GM19043 (cell line): ENCODE data around the gene DSTN.

Experiments used
- ATAC-seq: cut with Tn5 transposase; IDR thresholded peaks from one replicate; pipeline ENCODE4 v1.9.1; 2021; ENCODE audit warnings: low read depth; ENCODE audit not compliant: unreplicated experiment

DSTN gene

DNA sequence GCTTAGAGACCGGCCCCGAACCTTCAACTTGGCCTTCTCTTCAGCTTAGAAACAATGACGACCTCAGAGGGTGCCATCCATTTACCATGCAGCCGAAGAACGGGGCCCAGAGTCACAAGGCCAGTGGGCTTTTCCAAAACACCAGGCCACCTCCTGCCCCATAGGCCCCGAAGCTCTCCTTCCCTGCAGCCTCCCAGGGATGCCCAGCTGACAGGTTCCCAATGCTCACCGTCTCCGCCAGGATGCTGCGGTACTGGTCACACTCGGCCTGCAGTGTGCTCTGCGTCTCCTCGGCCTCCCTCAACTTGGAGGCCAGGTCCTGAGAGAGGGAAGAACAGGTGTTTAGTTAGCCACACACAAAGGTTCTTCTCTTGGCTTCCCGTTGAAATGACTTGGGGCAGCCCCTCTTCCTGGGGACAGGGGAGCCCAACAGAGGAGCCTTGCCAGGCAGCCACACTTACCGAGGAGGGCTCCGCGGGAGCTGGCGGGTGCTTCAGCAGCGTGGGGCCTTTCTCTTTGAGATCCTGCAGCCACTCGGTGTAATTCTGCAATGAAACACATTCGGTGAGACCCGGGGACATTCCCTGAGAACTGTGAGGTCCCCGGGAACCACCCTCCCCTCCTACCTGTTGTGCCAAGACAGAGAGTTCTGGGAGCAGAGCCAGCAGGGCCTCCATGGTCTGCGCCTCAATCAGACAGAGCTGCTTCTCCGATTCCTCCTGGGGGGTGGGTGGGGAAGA is 51.5 kb downstream of the DSTN start:
- ATAC-seq: no peak

DNA sequence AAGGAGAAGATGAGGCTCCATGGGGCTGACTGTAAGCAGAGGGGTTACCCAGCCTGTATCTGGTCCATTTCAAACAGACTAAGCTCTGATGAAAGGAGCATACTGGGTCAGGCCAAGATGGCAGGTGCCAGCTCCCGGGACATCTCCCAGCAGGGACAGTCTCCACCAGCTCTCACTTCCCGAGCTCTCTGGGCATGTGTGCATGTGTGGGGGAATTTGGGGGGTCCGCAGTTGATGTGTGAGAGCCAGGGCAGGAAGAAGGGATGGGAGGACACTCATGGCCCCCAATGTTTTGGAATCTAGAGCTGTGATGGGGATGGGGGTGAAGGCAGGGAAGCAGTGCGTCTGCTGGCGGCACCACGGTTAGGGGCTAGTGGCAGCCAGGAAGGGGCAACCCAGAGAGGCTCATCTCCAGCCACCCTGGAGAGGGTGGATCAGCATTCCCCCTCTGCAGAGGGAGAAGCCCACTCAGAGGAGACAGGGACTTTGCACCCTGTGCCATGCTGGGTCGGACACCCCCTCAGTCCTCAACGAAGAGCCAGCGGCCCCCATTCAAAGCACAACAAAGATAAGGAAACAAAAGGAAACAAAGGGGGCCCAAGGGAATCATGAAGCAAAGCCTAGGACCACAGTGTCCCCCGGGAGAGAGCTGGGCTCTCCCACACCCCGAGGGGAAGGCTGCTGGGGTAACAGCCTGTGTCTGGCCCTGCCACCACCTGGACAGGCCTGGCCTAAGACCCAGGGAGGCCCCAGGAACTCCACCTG is 52.4 kb downstream of the DSTN start:
- no peak for ATAC-seq

DNA sequence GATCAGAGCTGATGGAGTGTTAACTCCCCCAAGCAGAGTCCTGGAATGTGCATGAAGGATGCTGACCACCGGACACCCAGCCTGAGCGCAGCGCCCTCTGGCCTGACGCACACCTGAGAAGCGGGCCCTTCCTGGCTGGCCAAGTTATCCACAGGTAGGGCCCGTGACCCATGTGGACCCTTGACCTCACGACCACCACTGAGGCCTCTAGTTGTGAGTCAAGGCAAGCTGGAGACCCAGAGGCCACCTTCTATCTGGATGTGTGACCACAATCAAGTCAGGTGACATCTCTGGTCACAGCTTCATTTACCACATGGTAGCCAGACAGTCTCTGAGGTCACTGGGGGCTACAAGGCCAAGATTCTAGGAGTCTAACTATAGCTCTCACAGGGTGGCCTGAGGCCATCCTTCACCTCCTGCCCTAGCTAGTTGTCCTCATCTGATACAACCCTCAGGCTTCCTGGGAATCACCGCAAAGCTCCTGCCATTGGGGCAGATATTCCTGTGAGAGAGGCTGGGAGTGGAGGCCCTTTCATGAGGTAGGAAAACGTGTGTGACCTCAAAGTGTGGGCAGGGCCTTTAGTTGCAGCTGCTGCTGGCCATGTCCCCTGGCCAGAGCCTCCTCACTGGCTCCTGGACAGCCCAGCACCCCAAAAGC is 53.1 kb downstream of the DSTN start:
- no peak for ATAC-seq

DNA sequence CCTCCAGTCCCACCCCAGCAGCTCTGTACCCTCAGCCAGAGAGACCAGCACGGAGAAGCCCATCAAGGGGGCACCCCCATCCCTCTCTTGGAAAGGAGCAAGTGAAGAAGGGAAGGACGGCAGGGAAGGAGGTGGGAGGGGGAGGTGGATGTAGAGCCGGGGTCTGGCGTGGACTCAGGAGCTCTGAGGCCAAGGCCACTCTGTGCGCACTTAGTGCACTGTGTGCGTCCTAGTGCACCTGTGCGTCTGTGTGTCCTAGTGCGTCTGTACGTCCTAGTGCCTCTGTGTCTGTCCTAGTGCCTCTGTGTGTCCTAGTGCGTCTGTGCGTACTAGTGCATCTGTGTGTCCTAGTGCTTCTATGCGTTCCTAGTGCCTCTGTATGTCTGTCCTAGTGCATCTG is 54.2 kb downstream of the DSTN start:
- ATAC-seq: no peak

DNA sequence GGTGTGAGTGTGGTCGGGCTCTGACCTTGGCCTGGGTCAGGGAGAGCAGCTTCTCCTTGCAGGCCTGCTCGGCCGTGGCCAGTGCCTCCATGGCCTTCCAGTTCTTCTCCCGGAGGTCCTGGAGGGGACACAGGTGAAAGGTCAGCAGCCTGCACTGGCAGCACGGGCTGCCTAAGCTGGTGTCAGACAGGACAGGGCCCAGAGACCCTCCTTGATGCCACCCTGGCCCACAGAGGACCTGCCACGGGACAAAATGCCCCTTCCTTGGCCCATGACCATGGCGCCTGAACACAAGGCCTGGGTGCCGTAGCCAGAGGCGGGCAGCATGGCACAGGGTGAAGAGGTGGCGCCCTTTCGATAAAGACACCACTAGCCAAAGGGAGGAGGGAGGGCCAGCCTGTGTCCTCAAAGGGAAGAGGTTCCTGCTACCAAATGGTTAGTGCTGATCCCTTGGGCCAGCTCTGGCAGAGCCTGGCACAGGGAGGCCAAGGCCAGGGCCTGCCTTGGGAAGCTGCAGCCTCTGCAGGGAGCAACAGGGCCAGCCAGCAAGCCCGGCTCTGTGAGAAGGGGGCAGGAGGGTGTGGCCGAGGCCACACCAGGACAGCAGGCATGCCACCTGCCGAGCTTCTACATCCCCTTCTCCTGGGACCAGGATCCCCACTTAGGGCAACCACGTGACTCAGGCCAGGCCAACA is 54.8 kb downstream of the DSTN start:
- ATAC-seq: no peak

DNA sequence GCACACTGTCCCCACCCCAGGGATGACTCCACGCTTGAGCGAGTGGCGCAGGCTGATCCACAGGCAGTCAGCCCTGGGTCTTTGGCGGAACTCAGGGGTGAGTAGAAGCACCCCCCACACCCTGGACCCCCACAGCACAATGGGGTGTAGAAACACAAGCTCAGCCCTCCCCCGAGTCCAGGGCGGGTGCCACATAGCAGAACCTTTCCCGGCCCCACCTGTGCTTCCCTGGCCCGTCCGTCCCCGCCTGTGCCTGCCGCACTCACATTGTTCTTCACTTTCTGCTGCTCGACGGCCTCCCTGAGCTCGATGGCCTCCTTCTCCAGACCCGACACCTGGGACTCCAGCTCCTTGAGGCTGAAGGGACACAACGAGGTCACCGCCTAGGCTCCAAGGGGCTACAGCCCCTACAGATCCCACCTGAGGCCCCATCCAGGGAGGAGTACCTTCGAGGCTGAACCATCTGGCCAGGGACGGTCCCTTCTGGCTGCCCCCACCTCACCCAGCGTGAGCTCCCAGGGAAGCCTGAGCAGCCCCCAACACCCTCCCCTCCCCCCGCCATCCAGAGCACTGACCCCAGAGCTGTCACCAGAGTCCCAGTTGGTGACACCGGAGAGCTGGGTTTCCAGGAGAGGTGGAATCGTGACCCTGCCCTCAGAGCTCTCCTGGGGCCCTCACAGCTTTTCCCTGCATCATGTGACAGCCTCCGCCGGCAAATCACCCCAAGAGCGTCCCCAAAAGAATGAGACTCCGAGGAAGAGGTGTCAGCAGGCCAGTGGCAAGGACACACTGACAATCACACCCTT is 55.6 kb downstream of the DSTN start:
- no peak for ATAC-seq

DNA sequence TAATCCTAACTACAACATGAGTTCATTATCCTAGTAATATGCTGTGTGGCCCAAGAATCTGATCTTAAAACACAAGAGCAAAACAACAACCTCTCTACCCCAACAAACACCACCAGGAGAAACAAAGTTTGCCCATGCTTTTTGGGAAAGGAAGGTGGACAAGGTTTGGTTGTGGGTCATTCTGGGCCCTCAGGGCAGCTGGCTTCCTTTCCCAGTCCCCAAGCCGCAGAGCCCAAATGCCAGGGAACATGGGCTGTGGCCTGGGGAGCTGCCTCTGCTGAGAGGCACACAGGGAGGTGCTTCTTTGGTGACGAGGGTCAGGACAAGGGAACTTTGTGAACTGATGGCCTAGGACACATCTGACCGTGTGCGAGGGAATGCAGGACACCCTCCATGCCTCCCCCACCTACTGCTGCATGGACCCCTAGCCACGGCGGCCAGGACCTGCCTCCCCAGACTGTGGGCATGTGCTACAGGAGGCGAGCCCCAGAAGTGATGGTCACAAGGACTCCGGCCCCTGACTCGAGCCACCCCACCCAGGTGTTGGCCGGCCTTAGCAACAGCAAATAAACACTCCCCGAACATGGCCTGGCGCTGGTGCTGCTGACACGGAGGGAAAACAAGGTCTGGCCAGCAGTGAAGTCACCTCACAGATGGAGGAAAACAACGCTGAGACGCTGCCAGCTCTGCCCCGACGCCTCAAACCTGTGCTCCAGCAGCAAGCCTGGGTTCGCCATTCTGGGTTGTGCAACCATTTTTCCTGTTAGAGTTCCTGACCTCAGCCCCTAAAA is 56.5 kb downstream of the DSTN start:
- ATAC-seq: no peak

DNA sequence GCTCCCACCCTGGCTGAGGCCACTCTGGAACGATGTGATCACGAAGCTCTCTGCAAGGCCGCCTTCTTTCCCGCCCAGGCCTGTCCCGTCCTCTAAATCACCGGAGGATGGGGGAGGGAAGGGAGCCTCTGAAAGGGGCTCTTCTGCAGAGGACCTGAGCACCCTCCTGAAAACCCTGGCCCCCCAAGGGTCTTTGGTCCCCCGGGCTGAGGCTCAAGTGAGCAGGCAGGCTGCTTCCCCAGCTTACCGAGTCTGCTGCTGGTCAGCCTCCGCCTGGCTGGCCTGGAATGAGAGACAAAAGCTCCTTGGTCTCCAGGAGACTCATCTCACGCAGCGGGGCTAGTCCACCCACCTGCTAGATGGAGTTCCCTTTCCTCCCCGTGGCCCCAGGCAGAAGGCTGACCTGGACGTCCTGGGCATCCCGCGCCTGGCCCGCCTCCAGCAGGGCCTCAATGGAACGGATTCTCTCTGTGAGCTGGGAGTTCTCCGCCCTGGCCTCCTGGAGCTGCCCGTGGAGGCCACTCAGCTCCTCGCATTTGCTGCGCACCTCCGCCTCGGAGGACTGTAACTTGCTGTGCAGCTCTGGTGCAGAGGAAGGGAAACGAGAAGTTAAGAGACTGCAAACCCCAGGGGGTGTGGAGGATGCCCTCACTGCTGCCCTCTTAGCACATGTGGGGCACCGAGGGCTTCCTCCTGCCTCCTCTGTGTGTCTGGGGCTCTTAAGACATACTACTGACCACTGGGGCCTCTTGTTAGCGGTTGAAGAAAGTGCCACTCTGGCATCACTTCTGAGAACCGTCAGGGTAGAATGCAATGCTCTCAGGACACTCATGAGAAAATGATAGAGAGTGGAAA is 57.5 kb downstream of the DSTN start:
- ATAC-seq: no peak

DNA sequence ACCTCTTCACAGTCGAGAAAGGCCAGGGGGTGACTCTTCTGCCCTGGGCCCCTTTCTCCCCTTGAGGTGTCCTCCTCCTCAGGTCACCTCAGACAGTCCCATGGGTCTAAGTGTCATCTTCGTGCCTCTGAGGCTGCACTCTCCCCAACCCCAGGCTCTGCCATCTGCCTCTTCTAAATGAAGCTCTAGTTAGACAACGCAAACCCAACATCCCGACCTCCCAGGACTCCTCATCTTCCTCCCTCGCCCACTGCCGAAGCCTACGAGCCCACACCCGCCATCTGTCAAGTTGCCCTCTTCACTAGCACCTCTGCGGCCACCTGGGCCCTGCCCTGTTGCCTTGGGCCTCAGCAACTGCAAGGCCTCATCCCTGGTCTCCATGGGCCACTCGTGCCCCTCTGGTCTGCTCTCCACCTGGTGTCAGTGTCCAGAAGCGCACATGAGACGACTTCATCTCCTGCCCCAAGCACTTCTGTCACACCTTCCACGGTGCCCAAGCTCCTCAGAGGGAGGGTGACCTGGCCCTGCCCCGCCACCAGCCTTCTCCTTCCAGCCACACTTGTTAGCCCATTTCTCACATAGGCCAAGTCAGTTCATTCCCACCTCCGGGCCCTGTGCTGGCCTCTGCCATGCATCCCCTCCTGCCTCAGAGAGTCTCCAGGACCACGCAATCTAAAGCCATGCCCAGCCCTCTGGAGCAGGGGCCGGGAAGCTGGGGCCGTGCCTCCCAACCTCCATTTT is 58.4 kb downstream of the DSTN start:
- ATAC-seq: no peak

DNA sequence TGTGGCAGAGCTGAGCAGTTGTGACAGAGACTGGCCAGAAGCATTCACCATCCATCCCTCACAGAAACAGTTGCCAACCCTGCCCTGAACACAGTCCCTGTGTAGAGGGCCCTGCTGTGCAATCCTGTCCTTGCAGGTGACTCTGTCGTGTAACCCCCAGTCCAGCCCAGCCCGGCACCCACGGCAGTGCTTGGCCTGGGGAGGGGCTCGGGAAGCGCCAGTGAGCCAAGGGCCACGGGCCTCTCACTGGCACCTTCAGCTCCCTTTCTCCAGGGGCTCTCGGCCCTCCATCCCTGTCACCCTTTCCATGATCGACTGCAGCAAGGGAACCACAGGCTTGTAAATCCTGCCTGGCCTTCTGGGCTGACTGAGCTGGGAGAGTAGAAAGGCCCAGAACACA is 59.1 kb downstream of the DSTN start:
- no peak for ATAC-seq

DNA sequence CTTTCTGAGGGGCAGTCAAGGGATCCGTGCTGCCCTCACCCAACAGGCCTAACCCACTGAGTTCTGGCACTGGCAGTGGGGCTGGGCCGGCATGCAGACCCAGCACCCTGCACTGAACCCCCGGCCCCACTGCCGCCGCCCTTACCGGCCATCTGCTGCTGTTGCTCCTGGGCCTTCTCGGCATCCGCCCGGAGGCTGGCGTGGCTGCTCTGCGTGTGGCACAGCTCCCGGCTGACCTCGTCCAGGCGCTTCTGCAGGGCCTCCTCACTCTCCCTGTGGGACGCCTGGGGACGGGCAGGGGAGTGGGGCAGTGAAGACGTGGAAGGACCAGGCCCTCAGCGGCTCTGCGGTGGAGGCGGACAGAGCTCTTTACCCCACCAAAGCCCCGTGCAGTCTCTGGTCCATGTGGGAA is 59.8 kb downstream of the DSTN start:
- ATAC-seq: no peak

DNA sequence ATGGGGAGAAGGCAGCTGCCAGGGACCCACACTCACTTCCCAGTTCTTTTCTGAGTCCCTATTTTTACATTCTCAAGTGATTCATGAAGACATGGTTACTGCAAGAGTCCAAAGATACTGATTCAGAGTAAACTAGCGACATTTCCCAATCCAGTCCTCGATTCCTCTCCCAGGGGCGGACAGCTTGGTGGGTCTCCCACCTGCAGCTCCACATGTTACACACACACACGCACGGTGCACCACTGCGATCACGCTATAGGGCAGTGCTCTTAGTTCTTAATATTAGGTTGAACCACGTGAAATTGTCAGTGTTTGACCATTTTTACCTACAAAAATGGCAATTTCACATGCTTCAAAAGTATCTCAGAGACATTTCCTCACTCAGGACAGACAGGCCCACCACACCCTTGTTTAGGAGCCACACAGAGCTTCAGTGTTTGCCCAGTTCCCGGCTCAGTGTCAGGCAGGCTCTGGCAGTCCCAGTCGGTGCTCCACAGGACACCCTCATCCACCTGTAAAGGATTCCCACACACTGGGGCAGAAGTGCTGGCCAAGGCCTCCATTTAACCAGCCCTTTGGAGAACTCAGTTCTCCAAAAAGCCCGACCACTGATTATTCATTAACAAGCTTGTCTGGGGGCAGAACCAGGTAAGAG is 60.4 kb downstream of the DSTN start:
- no peak for ATAC-seq

DNA sequence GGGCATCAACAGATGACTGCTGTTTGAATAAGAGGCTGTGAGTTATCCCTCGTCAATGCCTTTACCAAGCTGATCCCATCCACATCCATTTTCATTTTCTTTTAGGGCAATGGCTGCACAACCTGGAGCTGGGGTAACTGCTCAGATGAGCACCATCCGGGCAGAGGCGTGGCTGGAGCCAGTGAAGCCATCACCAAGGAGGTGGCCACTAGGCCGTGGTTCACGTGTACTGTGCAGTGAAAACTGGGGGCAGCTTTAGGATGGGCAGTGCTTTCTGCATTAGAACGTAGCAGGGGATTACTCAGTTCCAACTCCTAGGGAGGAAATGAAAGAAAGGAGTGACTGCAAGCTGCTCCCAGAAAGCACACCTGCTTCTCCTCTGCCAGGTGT is 60.9 kb downstream of the DSTN start:
- ATAC-seq: no peak

DNA sequence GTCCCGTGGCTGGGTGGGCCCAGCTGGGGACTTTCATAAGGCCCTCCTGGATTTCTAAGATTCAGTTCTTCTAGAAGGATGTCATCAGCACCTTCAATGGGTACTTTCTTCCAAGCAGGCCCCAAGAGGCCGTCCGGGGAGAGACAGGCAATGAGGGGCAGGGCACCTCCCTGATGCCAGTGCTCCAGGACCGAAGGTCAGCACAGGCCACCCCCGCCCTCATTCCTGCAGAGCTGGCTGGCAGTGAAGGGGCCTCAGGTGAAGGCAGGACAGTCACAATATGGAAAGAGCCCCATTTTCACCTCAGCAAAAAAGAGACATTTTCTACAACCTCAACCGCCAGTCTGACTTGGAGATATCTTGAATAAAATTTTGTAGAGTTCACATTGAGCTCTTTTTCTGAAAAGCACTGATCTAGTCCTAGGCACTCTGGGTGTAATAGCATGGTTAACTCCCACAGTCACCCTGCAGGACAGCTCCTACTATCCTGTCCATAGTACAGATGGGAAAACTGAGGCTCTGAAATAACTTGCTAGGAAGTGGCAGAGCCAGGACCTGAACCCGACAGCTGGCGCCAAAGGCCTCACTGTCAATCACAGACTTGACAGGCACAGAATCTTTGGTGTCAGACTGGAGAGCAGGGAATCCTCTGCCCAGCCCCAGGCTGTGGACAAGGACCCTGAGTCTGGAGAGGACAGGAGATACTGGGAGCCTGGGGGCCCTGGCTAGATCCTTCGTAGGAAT is 61.9 kb downstream of the DSTN start:
- ATAC-seq: no peak

DNA sequence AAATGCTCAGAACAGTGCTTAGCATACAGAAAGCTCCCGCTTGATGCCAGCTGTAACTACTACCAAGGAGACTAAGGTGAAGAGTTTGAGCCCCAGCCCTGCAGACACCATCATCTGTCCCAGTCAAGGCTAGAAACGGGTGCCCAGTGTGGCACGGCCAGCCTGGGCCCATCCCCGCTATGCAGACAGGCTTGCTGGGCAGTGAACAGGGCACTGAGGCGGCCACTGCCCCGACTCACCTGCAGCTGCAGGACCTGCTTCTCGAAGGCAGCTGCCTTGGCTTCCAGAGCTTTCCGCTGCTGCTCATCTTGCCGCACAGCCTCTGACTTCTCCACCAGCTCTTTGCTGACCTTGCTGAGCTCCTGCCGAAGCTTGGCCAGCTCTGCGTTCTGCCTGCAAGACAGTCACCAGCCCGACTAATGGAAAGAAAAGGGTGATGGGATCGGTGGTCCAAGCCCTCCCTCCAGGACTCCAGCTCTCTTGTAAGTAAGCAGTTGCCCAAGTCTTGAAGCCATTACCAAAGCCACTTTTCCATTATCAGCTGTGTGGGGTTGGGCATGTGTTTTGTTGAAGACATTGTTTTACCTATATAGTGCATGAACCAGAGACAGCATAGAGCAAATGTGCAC is 63.5 kb downstream of the DSTN start:
- no peak for ATAC-seq

DNA sequence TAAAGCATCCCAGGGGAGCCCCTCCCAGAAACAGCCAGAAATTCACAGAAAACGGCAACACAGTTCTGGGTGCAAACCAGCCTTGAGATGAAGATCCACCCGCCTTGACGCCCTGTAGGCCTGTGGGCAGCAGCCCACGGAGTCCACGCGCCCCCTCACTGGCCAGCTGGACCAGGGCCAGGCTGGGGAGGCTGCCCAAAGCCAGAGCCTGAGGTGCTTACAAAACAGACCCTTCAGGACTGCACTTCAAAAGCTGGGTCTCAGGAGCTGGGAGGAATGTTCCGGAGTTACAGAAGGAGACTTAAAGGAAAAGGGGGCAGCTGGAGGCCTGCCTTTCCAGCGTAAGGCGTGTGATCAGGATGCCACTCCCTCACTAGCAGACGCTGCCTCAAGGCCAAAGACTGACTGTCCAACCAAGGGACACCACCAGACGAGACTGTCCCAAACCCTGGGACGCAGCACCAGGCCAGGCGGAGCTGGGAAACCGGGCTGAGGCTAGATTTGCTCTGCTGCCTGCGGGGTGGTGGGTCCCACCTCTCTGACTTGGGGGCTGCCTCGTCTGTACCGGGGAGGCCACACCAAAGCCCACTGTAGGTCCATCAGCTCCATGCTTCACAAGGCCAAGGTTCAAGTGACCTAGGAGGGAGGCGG is 64.1 kb downstream of the DSTN start:
- no peak for ATAC-seq
